ENCODE results near the gene ATXN7L2.
"Not testable (repeated sequence)": the region's sequence is repeated elsewhere in the genome, so short reads cannot be mapped to it uniquely, and the experiment has no call there.

The ATXN7L2 gene

DNA sequence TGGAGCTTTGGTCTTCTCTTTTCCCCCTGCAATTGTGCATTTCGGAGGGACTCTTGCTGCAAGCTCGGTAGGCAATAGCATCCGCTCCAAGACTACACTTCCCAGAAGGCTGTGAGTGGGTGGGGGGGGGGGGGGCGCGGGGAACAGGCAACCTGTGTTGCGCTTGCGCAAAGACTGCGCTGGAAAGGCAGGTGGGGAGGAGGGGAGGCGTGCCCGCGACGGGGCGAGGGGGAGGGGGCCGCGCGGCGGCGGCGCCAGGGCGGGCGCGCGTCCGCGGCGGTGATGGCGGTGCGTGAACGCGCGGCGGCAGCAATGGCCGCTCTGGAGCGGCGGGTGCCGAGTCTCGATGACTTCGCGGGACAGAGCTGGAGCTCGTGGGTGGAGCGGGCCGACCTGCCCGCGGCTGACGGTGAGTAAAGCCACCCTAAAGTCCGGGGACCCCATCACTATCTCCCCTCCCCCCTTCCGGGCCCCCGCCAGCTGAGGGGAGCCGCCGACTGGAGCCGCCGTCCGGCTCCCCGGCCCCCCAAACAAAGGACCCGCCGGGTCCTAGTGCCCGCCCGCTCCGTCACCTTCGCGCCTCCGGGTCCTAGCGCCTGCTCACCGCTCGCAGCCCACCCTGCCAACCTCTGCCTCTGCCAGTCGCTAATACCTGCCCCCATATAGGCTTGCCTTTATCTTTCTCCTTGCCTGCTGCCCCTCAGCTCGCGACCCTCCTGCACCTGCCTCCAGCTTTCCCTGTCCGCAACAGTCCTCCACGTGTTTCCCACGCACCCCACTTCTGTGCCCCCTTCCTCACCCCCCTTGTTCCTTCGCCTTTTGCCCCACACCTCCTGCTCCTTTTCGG is at the start of gene ATXN7L2:
Gene ATXN7L2, plus strand, starts transcription at position 234 of the 847 bp plus-strand sequence. Its CDS starts 49 bp downstream, at position 283.
- no peak for TF ChIP-seq CTCF (IDR thresholded peaks at IDR 0.05)
- TF ChIP-seq ZFX (IDR thresholded peaks at IDR 0.05; ENCODE audit: borderline replicate concordance): no peak
- H3K27ac ChIP-seq: peak within 1 kb of the TSS; percentile 67

DNA sequence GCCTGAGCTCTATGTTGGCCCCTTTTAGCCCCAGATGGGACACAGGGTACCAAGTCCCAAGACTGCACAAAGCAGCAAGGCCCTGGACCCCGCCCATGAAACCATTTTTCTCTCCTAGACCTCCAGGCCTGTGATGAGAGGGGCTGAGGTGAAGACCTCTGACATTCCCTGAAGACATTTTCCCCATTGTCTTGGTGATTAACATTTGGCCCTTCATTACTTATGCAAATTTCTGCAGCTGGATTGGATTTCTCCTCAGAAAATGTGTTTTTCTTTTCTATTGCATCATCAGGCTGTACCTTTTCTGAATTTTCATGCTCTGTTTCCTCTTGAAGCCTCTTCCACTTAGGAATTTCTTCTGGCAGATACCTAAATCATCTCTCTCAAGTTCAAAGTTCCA is 49.2 kb upstream of the ATXN7L2 start:
- H3K27ac ChIP-seq: no peak overlapping the region
- no peak for TF ChIP-seq CTCF (IDR thresholded peaks at IDR 0.05)
- TF ChIP-seq ZFX (IDR thresholded peaks at IDR 0.05; ENCODE audit: borderline replicate concordance): no peak

- no peak for TF ChIP-seq CTCF (IDR thresholded peaks at IDR 0.05)
- no peak for TF ChIP-seq ZFX (IDR thresholded peaks at IDR 0.05; ENCODE audit: borderline replicate concordance)
Observed at GRCh38 chr1:109438798-109439297, 44.9 kb upstream of the ATXN7L2 start.

GRCh38 chr1:109441069-109441468 is 42.6 kb upstream of the ATXN7L2 start:
- no peak overlapping the region for H3K27ac ChIP-seq
- TF ChIP-seq ZFX (IDR thresholded peaks at IDR 0.05; ENCODE audit: borderline replicate concordance) (no peak), CTCF (IDR thresholded peaks at IDR 0.05) (no peak)

More at GRCh38 chr1:109438798-109439297, 44.9 kb upstream of the ATXN7L2 start:
- H3K27ac ChIP-seq: no peak overlapping the region

DNA sequence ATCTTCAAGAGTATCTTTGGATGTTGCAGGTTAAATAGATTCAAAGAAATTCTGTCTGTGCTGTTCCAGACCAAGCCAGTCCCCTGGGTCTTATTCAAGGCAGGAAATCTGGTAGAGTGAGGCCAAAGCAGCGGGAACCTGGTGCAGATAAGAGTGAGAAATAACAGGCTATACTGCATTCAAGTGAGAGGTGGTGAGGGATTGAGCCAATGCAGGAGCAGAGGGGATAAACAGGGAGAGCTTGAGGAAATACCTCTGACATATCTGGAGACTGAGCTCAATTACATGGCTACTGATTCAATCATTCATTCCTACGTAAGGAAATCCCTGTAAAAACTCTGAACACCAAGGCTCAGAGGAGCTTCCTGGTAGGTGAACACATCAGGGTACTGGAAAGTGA is 40.2 kb upstream of the ATXN7L2 start:
- no peak for TF ChIP-seq CTCF (IDR thresholded peaks at IDR 0.05)
- no peak for TF ChIP-seq ZFX (IDR thresholded peaks at IDR 0.05; ENCODE audit: borderline replicate concordance)
- H3K27ac ChIP-seq: no peak overlapping the region

- TF ChIP-seq CTCF (IDR thresholded peaks at IDR 0.05) (no peak), ZFX (IDR thresholded peaks at IDR 0.05; ENCODE audit: borderline replicate concordance) (no peak)
- H3K27ac ChIP-seq: no peak overlapping the region
Observed at GRCh38 chr1:109444346-109444745, 39.4 kb upstream of the ATXN7L2 start.

DNA sequence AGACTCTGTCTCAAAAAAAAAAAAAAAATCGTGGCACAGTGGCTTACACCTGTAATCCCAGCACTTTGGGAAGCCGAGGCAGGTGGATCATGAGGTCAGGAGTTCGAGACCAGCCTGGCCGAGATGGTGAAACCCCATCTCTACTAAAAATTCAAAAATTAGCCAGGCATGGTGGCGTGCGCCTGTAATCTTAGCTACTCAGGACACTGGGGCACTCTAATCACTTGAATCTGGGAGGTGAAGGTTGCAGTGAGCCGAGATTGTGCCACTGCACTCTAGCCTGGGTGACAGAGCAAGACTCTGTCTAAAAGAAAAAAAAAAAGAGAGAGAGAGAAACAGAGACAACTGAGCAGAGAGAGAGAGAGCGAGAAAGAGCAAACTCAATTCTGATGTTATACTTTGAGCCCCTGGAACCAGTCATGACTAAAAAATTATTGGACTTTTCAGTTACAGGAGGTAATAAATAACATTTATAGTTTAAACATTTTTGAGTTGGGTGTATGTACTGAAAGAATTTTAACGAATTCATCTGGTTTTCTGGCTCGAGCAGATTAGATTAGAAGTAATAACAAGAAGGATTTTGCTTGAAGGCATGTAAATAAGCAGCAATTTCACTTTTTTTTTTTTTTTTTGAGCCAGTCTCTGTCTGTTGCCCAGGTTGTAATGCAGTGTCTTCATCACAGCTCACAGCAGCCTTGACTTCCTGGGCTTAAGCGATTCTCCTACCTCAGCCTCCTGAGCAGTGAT is 37.6 kb upstream of the ATXN7L2 start:
- H3K27ac ChIP-seq: not testable (repeated sequence)

Measured in 22Rv1 (cell line).